ENCODE measurements around the gene ANKS1B.

- TF ChIP-seq JUND (IDR thresholded peaks at IDR 0.05; ENCODE audit: low read depth, low read length) (no peak), SUPT20H (IDR thresholded peaks at IDR 0.05; ENCODE audit: borderline replicate concordance, control insufficient read depth, low read depth, low read length) (no peak), ESRRA (IDR thresholded peaks at IDR 0.05; ENCODE audit: low read length) (no peak), KDM1A (IDR thresholded peaks at IDR 0.05; ENCODE audit: borderline replicate concordance) (no peak), MXI1 (IDR thresholded peaks at IDR 0.05; ENCODE audit: low read depth, low read length) (no peak)
- TF ChIP-seq, protein P1, sequence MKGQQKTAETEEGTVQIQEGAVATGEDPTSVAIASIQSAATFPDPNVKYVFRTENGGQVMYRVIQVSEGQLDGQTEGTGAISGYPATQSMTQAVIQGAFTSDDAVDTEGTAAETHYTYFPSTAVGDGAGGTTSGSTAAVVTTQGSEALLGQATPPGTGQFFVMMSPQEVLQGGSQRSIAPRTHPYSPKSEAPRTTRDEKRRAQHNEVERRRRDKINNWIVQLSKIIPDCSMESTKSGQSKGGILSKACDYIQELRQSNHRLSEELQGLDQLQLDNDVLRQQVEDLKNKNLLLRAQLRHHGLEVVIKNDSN (IDR thresholded peaks at IDR 0.05; ENCODE audit: borderline replicate concordance, extremely low read length, insufficient read depth, low read depth, low read length): no peak
- TF ChIP-seq, protein P2, sequence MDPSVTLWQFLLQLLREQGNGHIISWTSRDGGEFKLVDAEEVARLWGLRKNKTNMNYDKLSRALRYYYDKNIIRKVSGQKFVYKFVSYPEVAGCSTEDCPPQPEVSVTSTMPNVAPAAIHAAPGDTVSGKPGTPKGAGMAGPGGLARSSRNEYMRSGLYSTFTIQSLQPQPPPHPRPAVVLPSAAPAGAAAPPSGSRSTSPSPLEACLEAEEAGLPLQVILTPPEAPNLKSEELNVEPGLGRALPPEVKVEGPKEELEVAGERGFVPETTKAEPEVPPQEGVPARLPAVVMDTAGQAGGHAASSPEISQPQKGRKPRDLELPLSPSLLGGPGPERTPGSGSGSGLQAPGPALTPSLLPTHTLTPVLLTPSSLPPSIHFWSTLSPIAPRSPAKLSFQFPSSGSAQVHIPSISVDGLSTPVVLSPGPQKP (IDR thresholded peaks at IDR 0.05; ENCODE audit: low read depth, low read length): no peak
These were observed 705.8 kb downstream of the ANKS1B start for GRCh38 chr12:99278899-99279298.
